IMR-90 (cell line): Measurements from ENCODE around the gene HOTAIR.

Experiments used
- CEBPB ChIP-seq: IDR thresholded peaks from 2 replicates; pipeline ENCODE4 v1.6.1; 2012; ENCODE audit warnings: low read depth, low read length, improper control_type of control experiment
- FOS ChIP-seq: fragments of 150-350 bp; IDR thresholded peaks from 2 replicates; pipeline ENCODE4 v1.6.1; 2016; ENCODE audit warnings: low read depth, low read length
- POLR2A ChIP-seq: IDR thresholded peaks from 2 replicates; pipeline ENCODE4 v1.6.1; 2012; ENCODE audit warnings: mild to moderate bottlenecking, low read depth, low read length

- TF ChIP-seq POLR2A (no peak), FOS (no peak), CEBPB (no peak)
These were observed 40.5 kb upstream of the HOTAIR start for GRCh38 chr12:54015018-54015931.
